ENCODE results near the gene MAFG. TPM values are rescaled to one million over a fixed set of nuclear protein-coding genes. Genes with fewer than 3 reads are reported as not detected.
A peak's percentile ranks its signal among the peaks of the same experiment; 100 is the strongest.

The MAFG gene
- total RNA-seq, 1 donor from 2014 or later = 22.4 TPM

- H3K9me3 Mint-ChIP-seq = no peaks in the 10 kb centered on the region
- H3K36me3 Mint-ChIP-seq = peaks cover 12% of the 10 kb centered on the region
- H3K27me3 Mint-ChIP-seq = no peaks in the 10 kb centered on the region
- peak overlapping the region; percentile 93 for H3K27ac Mint-ChIP-seq
- peaks cover 25% of the 10 kb centered on the region for H3K4me1 Mint-ChIP-seq (ENCODE audit: unreplicated experiment)
- H3K4me3 Mint-ChIP-seq = peak overlapping the region; percentile 83
- TF ChIP-seq, protein P1, sequence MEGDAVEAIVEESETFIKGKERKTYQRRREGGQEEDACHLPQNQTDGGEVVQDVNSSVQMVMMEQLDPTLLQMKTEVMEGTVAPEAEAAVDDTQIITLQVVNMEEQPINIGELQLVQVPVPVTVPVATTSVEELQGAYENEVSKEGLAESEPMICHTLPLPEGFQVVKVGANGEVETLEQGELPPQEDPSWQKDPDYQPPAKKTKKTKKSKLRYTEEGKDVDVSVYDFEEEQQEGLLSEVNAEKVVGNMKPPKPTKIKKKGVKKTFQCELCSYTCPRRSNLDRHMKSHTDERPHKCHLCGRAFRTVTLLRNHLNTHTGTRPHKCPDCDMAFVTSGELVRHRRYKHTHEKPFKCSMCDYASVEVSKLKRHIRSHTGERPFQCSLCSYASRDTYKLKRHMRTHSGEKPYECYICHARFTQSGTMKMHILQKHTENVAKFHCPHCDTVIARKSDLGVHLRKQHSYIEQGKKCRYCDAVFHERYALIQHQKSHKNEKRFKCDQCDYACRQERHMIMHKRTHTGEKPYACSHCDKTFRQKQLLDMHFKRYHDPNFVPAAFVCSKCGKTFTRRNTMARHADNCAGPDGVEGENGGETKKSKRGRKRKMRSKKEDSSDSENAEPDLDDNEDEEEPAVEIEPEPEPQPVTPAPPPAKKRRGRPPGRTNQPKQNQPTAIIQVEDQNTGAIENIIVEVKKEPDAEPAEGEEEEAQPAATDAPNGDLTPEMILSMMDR (conservative IDR thresholded peaks at IDR 0.05) = no peak
- DNase-seq (ENCODE audit: extremely low spot score, unreplicated experiment) = no peak
These were observed 4.0 kb downstream of the MAFG start for GRCh38 chr17:81923302-81924260.

DNA sequence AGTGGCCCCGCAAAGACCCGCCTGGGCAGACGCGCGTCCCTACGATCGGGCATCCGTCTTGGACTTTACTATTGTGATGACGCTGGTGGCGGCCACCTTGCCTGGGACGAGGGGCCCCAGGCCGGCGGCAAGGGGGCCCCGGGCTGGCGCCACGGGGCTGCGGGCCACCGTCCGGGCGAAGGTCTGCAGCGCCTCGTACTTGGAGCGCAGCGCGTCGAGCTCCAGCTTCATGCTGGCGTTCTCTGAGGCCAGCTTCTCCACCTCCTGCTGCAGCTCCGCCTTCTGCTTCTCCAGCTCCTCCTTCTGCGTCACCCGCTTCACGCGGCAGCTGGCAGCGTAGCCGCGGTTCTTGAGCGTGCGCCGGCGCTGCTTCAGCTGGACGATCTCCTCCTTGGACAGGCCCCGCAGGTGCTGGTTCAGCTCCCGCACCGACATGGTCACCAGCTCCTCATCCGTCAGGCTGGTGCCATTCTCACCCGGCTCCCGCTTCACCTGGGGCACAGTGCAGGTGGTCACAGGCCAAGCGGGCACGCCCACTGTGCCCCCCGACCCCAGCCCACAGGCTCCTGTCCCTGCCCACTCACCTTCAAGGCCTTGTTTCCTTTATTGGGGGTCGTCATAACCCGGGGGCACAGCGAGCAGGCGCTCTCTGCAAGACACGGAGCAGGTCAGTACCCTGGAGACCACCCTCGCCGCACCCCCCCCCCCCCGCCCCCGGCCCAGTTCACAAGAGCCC, 4.8 kb downstream of the MAFG start:
- no peak overlapping the region for H3K4me3 Mint-ChIP-seq
- H3K36me3 Mint-ChIP-seq = peaks cover 12% of the 10 kb centered on the region
- H3K4me1 Mint-ChIP-seq (ENCODE audit: unreplicated experiment) = peaks cover 25% of the 10 kb centered on the region
- no peaks in the 10 kb centered on the region for H3K9me3 Mint-ChIP-seq
- no peak for DNase-seq (ENCODE audit: extremely low spot score, unreplicated experiment)
- TF ChIP-seq, protein P1 (conservative IDR thresholded peaks at IDR 0.05) = no peak
- no peaks in the 10 kb centered on the region for H3K27me3 Mint-ChIP-seq
- H3K27ac Mint-ChIP-seq = peak overlapping the region; percentile 93

DNA sequence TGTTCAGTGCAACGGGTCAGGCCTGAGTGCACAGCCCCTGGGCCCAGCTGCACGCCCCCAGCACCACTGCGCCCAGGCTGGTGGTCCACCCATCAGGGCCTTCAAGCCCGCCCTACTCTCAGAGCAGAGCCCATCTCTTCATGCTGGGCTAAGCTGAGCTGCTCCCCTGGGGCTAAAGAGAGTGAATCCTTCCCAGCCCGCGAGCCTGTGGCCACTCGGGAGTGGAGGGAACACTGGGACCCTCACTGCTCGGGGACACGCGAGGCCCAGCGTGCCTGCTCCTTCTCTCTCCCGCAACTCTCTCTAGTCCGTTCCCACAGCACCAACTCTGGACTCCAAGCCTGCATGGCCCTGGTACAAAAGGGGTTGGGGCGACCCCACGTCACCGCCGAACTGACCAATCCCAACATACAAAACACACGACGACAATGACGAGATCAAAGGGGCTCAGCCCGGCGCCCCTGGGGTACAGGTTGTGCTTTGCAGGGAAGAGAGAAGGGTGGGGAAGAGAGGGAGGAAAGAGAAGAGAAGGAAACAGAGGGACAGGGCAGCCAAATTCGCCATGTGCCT, 5.5 kb downstream of the MAFG start:
- H3K9me3 Mint-ChIP-seq = no peaks in the 10 kb centered on the region
- H3K27ac Mint-ChIP-seq = no peak overlapping the region
- DNase-seq (ENCODE audit: extremely low spot score, unreplicated experiment) = no peak
- TF ChIP-seq, protein P1 (conservative IDR thresholded peaks at IDR 0.05) = no peak
- peaks cover 12% of the 10 kb centered on the region for H3K36me3 Mint-ChIP-seq
- peaks cover 29% of the 10 kb centered on the region for H3K4me1 Mint-ChIP-seq (ENCODE audit: unreplicated experiment)
- peak overlapping the region; percentile 34 for H3K4me3 Mint-ChIP-seq
- no peaks in the 10 kb centered on the region for H3K27me3 Mint-ChIP-seq

DNA sequence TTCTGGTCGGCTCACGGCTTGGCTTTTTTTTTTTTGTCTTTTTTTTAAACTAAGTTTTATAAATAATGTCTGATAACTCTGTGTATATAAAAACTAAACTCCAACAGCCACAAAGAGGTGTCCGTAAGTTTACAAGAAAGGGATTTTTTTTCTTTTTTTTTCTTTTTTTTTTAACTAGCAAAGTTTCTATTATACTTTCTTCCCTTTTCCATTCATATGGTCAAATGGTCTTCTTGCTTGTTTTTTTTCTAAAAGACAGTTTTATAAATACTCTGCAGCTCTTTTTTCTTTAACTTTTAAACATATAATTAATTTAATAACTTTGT, 6.0 kb downstream of the MAFG start:
- TF ChIP-seq, protein P1 (conservative IDR thresholded peaks at IDR 0.05) = no peak
- DNase-seq (ENCODE audit: extremely low spot score, unreplicated experiment) = no peak
- peaks cover 12% of the 10 kb centered on the region for H3K36me3 Mint-ChIP-seq
- no peak overlapping the region for H3K27ac Mint-ChIP-seq
- H3K4me1 Mint-ChIP-seq (ENCODE audit: unreplicated experiment) = peaks cover 33% of the 10 kb centered on the region
- no peak overlapping the region for H3K4me3 Mint-ChIP-seq
- H3K27me3 Mint-ChIP-seq = no peaks in the 10 kb centered on the region
- no peaks in the 10 kb centered on the region for H3K9me3 Mint-ChIP-seq

DNA sequence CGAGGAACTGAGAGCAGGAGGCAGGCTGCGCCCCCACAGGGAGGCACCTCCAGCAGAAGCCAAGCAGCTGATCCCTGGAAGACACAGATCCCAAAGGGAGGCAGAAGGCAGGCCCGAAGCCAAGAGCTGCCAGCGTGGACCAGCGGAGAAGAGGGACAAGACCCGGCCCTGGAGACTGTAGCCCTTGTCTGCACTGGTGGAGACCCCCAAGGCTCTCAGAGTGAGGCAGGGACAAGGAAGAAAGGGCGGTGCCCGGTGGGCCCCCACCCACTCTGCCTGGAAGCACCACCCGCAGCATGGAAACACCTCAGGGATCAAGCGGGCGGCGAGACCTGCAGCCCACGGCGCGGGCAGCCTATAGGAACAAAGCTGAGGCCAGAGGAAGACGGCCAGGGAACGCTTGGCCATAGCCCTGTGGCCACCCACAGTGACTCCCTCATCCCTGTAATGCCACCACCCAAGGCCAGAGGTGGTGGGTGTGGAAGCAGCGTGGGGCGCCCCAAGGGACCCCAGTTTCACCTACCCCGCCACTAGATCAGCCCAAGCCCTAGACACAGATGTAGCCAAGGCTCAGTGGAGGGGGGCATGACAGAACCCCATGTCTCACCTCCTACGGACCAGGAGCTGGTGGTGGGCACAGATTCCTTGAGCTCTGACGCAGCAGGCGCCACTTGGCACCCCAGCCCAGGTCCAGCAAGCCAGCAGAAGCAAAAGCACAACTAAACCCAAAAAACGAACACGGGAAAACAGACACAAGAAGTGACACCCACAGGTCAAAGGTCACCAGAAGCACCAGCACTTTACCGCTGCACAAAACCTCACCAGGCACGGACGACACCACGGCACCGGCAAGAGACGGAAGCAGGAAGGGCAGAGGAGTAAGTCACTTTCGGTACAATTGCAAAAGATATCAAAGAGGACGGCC, 6.7 kb downstream of the MAFG start:
- H3K27me3 Mint-ChIP-seq = no peaks in the 10 kb centered on the region
- H3K27ac Mint-ChIP-seq = peak overlapping the region; percentile 95
- H3K4me3 Mint-ChIP-seq = peak overlapping the region; percentile 59
- no peak for DNase-seq (ENCODE audit: extremely low spot score, unreplicated experiment)
- no peaks in the 10 kb centered on the region for H3K9me3 Mint-ChIP-seq
- H3K36me3 Mint-ChIP-seq = peaks cover 13% of the 10 kb centered on the region
- TF ChIP-seq, protein P1 (conservative IDR thresholded peaks at IDR 0.05) = no peak
- peaks cover 27% of the 10 kb centered on the region for H3K4me1 Mint-ChIP-seq (ENCODE audit: unreplicated experiment)

Measured in type B pancreatic cell (in vitro differentiated cells).